GM13977 (cell line): Measurements from ENCODE around the gene FGG.

Experiments
- DNase-seq: peaks from one replicate; pipeline ENCODE4 v3.0.0; 2012; ENCODE audit warnings: low spot score
- CTCF ChIP-seq: IDR thresholded peaks from 2 replicates; pipeline ENCODE4 v1.5.1; 2012; ENCODE audit warnings: mild to moderate bottlenecking, control low read depth; ENCODE audit not compliant: insufficient read depth; ENCODE audit errors: extremely low read depth, missing control alignments
- in situ Hi-C: fragments of 300-500 bp; cut with MboI; formaldehyde crosslinking; loops from one replicate; pipeline ENCODE4 v1.12.0; 2022; ENCODE audit warnings: low sequenced_read_pairs, low pct_unique_long_range_greater_than_20kb, mixed read lengths, inconsistent platforms; ENCODE audit not compliant: unreplicated experiment

Gene FGG

GRCh38 chr4:154562697-154563254 lies 49.7 kb downstream of the FGG start, which contains the start of gene FGB:
Gene FGB (plus strand): TSS chr4:154563011. CDS start chr4:154563019, 8 bp downstream.
- TF ChIP-seq CTCF: no peak
- in situ Hi-C loops: no loop called here
- DNase-seq: no peak

GRCh38 chr4:154560824-154561231 lies 51.6 kb downstream of the FGG start:
- TF ChIP-seq CTCF: no peak
- in situ Hi-C loops: no loop called here
- DNase-seq: no peak

- in situ Hi-C loops: no loop called here
- DNase-seq: no peak
- no peak for TF ChIP-seq CTCF
These were observed 52.0 kb downstream of the FGG start for GRCh38 chr4:154560419-154560801.

GRCh38 chr4:154559494-154560418 lies 52.7 kb downstream of the FGG start:
- TF ChIP-seq CTCF: peak; percentile 64
- in situ Hi-C loops: loop anchor here (10.0 kb wide), 2 partner anchors 55 to 815 kb away; partner anchors contain the start of genes FGG and MAP9
- peak; percentile 25 for DNase-seq

- TF ChIP-seq CTCF: no peak
- DNase-seq: no peak
- in situ Hi-C loops: loop anchor here (10.0 kb wide), 2 partner anchors 56 to 816 kb away; partner anchors contain the start of genes FGG and MAP9
These were observed 53.3 kb downstream of the FGG start for GRCh38 chr4:154559141-154559493.
